Heart right ventricle (tissue), 16 donors: ENCODE results near the gene SNX4. TPM values are rescaled to one million over a fixed set of nuclear protein-coding genes. Genes with fewer than 3 reads are reported as not detected.
A peak's percentile ranks its signal among the peaks of the same experiment; 100 is the strongest.

Source experiments
- ATAC-seq, 8 donors: fragments of 200-7000 bp; cut with Tn5 transposase; one replicate each; pipeline ENCODE4 v1.9.1; 2020; ENCODE audit warnings: mild to moderate bottlenecking in 8 of 8, moderate library complexity in 8 of 8, moderate number of reproducible peaks in 1 of 8
- DNase-seq, 2 donors: peaks; one replicate each; pipeline ENCODE4 v3.0.0-alpha.2; 2020
- H3K27ac ChIP-seq, 10 donors: fragments of 200-600 bp; sonication (generic) in 2 of 10; one replicate each; pipeline versions ENCODE4 v1.5.0 to v1.8.0; 2020 to 2022; ENCODE audit warnings: mild to moderate bottlenecking in 3 of 10
- H3K27me3 ChIP-seq, 7 donors: fragments of 200-600 bp; one replicate each; pipeline ENCODE4 v1.8.0; 2021 to 2022; ENCODE audit warnings: mild to moderate bottlenecking in 2 of 7
- H3K36me3 ChIP-seq, 9 donors: fragments of 200-600 bp; sonication (generic) in 1 of 9; one replicate each; pipeline versions ENCODE4 v1.5.0 to v1.8.0; 2020 to 2022; ENCODE audit warnings: mild to moderate bottlenecking in 2 of 9
- H3K4me1 ChIP-seq, 9 donors: fragments of 200-600 bp; sonication (generic) in 1 of 9; one replicate each; pipeline versions ENCODE4 v1.5.0 to v1.8.0; 2020 to 2022; ENCODE audit warnings: mild to moderate bottlenecking in 4 of 9
- H3K4me3 ChIP-seq, 10 donors: fragments of 200-600 bp; sonication (generic) in 2 of 10; one replicate each; pipeline versions ENCODE4 v1.5.0 to v1.8.0; 2020 to 2022; ENCODE audit warnings: mild to moderate bottlenecking in 7 of 10, moderate library complexity in 2 of 10
- H3K9me3 ChIP-seq, 11 donors: fragments of 200-600 bp in 10 of 11; sonication (generic) in 2 of 11; one replicate each; pipeline versions ENCODE4 v1.5.0 to v1.8.0; 2013 to 2022; ENCODE audit warnings: mild to moderate bottlenecking in 2 of 11, control low read depth in 1 of 11, moderate library complexity in 1 of 11
- CTCF ChIP-seq, 9 donors: fragments of 200-600 bp; sonication (generic) in 2 of 9; IDR thresholded peaks; one replicate each; pipeline versions ENCODE4 v1.5.0 to v1.8.0; 2021 to 2022; ENCODE audit warnings: antibody characterized with exemption in 9 of 9, mild to moderate bottlenecking in 5 of 9, moderate library complexity in 1 of 9
- WGBS, 2 donors: extraction: QIAGEN DNeasy Blood & Tissue Kit; methylation state at CpG; one replicate each; pipeline ENCODE4 v1.1.7; 2013; ENCODE audit warnings: inconsistent platforms in 1 of 2; 5-methylcytosine and 5-hydroxymethylcytosine counted together
- intact Hi-C, 10 donors: fragments of 100-400 bp; cut with DNase I; formaldehyde crosslinking; loops; one replicate each; pipeline versions ENCODE4 v1.11.1 to v1.14.2; 2022
- long read RNA-seq, 3 donors: library from polyadenylated mRNA; unstranded; transcript quantifications; one replicate each; pipeline ENCODE4 v2.0.0, GENCODE V29; 2020 to 2021
- polyA plus RNA-seq, 2 donors: library from polyadenylated mRNA; stranded (reverse); fragments of 200-250 nt; gene quantifications; one replicate each; pipeline ENCODE4 v1.2.3, GENCODE V29; 2013
- total RNA-seq, 10 donors: library from RNA; stranded (reverse); fragmentation: NEBNext Ultra II Directional in 3 of 10; extraction: Animal tissue kit (Norgen Biotek cat#: 25700) in 3 of 10; gene quantifications; one replicate each; pipeline versions ENCODE4 v1.2.1 to v1.2.4, GENCODE V29; 2021 to 2023
- donor health status: Arrhythmogenic right ventricular cardiomyopathy.
- donor health status: ischemic (EF 13 %, LVEDD 7.1; RV severe dilation, severe dysfunction).
- donor health status: healthy with polysubstance abuse.
- donor health status: DM: no; HTN: yes; CAD: no.
- donor health status: DM: no; HTN: no; CAD: no.
- donor health status: ischemic (EF 25% LVEDD 6.9; RV normal size, moderate dysfunction).
- donor health status: ischemic (EF 25% LVEDD 5.7; RV mildly dilated, moderate dysfunction).
- donor health status: healthy.
- donor health status: DM: yes; HTN: yes; CAD: no.
- donor health status: Ischemic cardiomyopathy.
- donor health status: ischemic (EF 35%, LVEDD 5.7; RV mildly dilated, moderate dysfunction).
- donor health status: nonischemic (EF 11% LVEDD 7.7; RV severe dilation, severe dysfunction).
- donor health status: DM: yes; HTN: yes; CAD: no.
- donor health status: PGD.
- donor health status: ischemic (EF 29% LVEDD 5.4; RV normal size, mild dysfunction).
- donor health status: nonischemic (EF 23%, LVEDD 6.1; RV moderate dilation, normal function).

Gene SNX4
- 10 to 100 TPM; 15.4 to 25.1 (median 18.2) TPM for total RNA-seq
- polyA plus RNA-seq = 10 to 100 TPM; 18.8 to 19.2 TPM
- long read RNA-seq, donor 1, transcript SNX4-201 (14 exons, 2,513 nt) = major isoform, 35 of 44 reads
- long read RNA-seq, donor 1, partial matches to known transcripts = 0 of 44 reads
- long read RNA-seq, donor 1, other reads (novel, unspliced or antisense) = 9 of 44 reads
- long read RNA-seq, donor 2, transcript SNX4-201 (14 exons, 2,513 nt) = major isoform, 50 of 65 reads
- long read RNA-seq, donor 2, partial matches to known transcripts = 0 of 65 reads
- long read RNA-seq, donor 2, other reads (novel, unspliced or antisense) = 15 of 65 reads
- long read RNA-seq, donor 3, transcript SNX4-201 (14 exons, 2,513 nt) = major isoform, 97 of 123 reads
- long read RNA-seq, donor 3, partial matches to known transcripts = 7 of 123 reads
- long read RNA-seq, donor 3, other reads (novel, unspliced or antisense) = 19 of 123 reads

- Histone ChIP-seq H3K4me1 (peaks cover 0 to 40% (median 26%) of the 10 kb centered on the region in 9 donors), H3K4me3 (peak within 1 kb of the TSS; percentile 76 to 97 (median 88)), H3K27me3 (no peaks in the 10 kb centered on the region), H3K36me3 (peaks cover 0 to 30% (median 3%) of the 10 kb centered on the region in 9 donors), H3K27ac (peak within 1 kb of the TSS; percentile 57 to 92 (median 82)), H3K9me3 (no peaks in the 10 kb centered on the region)
- peak; percentile 98 to 100 (median 99) for ATAC-seq
- TF ChIP-seq CTCF (IDR thresholded peaks at IDR 0.05) = no peak
- WGBS, 2 donors = 0 to 1% methylated on average over 59 to 65 of the region's 65 CpGs
- peak; percentile 95 for DNase-seq
- intact Hi-C loops = loop anchor here in 1 of 10 donors (10.0 kb wide), 1 partner anchor 65 kb away; no protein-coding TSS in a partner anchor
Measured at GRCh38 chr3:125519678-125520562, at the start of gene SNX4. Gene SNX4 (minus strand): TSS chr3:125520202. CDS start chr3:125520172, 30 bp downstream.

GRCh38 chr3:125556314-125556713, 36.3 kb upstream of the SNX4 start:
- DNase-seq (no peak), ATAC-seq (no peak)
- H3K27ac ChIP-seq = no peak overlapping the region
- H3K9me3 ChIP-seq = no peaks in the 10 kb centered on the region
- 95 to 100% methylated on average over 1 of the region's 1 CpG for WGBS, 2 donors
- no peaks in the 10 kb centered on the region for H3K4me1 ChIP-seq
- intact Hi-C loops = no loop called here
- H3K27me3 ChIP-seq = no peaks in the 10 kb centered on the region
- no peak for TF ChIP-seq CTCF (IDR thresholded peaks at IDR 0.05)
- H3K36me3 ChIP-seq = peaks cover 0 to 93% (median 24%) of the 10 kb centered on the region in 9 donors
- H3K4me3 ChIP-seq = no peak overlapping the region

- H3K27ac ChIP-seq = no peak overlapping the region
- intact Hi-C loops = no loop called here
- peaks cover 0 to 91% (median 4%) of the 10 kb centered on the region in 9 donors for H3K36me3 ChIP-seq
- H3K27me3 ChIP-seq = no peaks in the 10 kb centered on the region
- H3K4me3 ChIP-seq = no peak overlapping the region
- TF ChIP-seq CTCF (IDR thresholded peaks at IDR 0.05) = no peak
- no peaks in the 10 kb centered on the region for H3K4me1 ChIP-seq
- ATAC-seq (no peak), DNase-seq (no peak)
- H3K9me3 ChIP-seq = no peaks in the 10 kb centered on the region
- 93 to 94% methylated on average over 4 of the region's 4 CpGs for WGBS, 2 donors
Measured at GRCh38 chr3:125552401-125552800, 32.4 kb upstream of the SNX4 start.

- Histone ChIP-seq H3K27ac (no peak overlapping the region), H3K4me3 (no peak overlapping the region), H3K27me3 (no peaks in the 10 kb centered on the region), H3K36me3 (peaks cover 0 to 56% (median 26%) of the 10 kb centered on the region in 9 donors), H3K4me1 (no peaks in the 10 kb centered on the region), H3K9me3 (no peaks in the 10 kb centered on the region)
- DNase-seq (no peak), ATAC-seq (no peak)
- TF ChIP-seq CTCF (IDR thresholded peaks at IDR 0.05) = no peak
- intact Hi-C loops = no loop called here
Measured at GRCh38 chr3:125528920-125529319, 8.9 kb upstream of the SNX4 start.
